ENCODE measurements around the gene ARHGAP15. TPM values are rescaled to one million over a fixed set of nuclear protein-coding genes. Genes with fewer than 3 reads are reported as not detected.
A peak's percentile ranks its signal among the peaks of the same experiment; 100 is the strongest.

The ARHGAP15 gene
- polyA plus RNA-seq, 3 donors = 3.0 to 3.3 (median 3.2) TPM

DNA sequence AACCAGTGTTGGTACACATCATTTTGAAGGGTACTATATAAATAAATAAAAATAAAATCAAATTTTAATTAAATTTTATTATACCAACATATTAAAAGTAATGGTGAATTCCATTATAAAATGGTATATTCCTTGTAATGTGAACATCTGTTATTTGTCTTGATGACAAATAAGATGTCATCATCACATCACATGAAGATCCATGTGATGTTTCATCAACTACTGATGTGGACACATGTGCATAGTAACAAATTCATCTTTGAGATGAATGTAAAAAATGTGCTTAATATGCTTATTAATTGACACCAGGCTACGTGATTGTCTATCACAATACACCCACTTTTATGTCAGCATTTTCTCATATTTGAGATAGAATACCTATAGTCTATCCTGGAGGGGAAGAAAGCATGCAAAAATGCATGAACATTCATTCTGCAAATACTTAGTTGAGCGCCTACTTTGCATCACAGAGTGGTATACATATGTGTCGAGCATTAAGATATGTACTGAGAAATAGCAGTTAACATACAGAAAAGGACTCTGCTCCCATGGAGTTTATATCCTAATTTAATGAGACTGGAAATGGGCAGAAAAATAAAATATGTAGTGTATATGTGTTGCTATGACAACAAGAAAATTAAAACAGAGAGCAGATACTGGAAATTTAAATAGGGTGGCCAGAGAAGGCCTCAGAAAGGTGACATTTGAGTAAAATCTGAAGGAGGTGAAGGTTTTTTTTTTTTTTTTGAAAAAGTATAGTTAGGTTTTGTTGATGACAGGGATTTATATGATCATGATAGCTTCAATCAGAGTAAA is 281.1 kb downstream of the ARHGAP15 start:
- no peak for DNase-seq (ENCODE audit: extremely low read depth in 1 of 11, low read depth in 9 of 11, low spot score in 4 of 11)

GRCh38 chr2:143415571-143415970 is 286.4 kb downstream of the ARHGAP15 start:
- DNase-seq (ENCODE audit: extremely low read depth in 1 of 11, low read depth in 9 of 11, low spot score in 4 of 11) = no peak

DNA sequence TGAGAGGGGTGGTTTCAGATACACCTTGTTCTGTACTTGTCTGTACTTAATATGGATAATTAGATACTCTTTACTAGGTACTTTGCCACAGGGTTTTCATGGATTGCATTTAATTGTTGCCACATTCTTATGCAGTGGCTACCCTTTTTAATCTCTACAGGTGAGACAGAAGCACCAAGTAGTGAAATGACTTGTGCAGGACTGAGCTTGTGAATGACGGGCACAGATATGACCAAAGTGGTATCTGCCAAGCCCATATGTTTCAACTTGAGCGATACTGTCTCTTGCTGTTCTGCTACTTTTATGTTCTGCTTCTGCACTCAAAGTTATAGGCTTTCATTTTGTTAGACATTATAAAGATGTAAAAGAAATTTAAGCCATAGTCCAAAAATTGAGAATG is 288.2 kb downstream of the ARHGAP15 start:
- no peak for DNase-seq (ENCODE audit: extremely low read depth in 1 of 11, low read depth in 9 of 11, low spot score in 4 of 11)

GRCh38 chr2:143420313-143420712 is 291.1 kb downstream of the ARHGAP15 start:
- no peak for DNase-seq (ENCODE audit: extremely low read depth in 1 of 11, low read depth in 9 of 11, low spot score in 4 of 11)

DNA sequence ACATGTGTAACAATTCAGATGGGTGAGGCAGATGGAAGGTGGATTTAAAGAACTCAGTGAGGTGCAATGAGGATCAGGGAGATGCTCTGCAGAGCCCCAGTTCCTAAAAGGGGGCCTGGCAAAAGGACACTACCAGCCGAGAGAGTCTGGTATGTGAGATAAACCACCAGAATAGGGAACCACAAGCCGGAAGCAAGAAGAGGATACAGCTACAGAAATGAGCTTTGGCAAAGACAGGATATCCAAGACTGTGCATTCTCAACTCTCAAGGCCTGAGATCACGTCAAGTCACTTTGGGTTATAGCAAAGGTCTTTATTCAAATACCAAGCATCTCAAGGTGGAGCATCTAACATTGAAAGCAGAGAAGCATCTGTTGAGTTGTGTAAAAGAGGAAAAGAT is 293.5 kb downstream of the ARHGAP15 start:
- DNase-seq (ENCODE audit: extremely low read depth in 1 of 11, low read depth in 9 of 11, low spot score in 4 of 11) = no peak

GRCh38 chr2:143425896-143426295 is 296.7 kb downstream of the ARHGAP15 start:
- no peak for DNase-seq (ENCODE audit: extremely low read depth in 1 of 11, low read depth in 9 of 11, low spot score in 4 of 11)

DNA sequence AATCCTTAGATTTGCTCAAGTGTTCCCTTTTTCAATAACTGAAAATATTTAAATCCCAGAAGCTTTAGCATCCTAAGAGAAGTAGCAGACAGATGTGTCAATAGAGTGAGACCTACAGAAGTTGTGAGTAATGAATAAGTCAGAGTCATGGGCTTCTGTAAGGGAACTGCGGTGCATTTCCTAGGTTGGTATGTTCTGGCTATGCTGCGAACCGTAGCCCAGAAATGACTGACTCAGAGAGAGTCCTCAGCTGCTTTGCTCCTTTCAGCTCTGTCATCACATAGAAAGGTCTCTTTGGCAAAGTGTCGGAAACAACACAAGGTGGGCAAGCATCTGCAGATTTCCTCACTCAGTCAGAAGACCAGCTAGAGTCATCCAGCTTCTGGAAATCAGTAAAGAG is 297.1 kb downstream of the ARHGAP15 start:
- DNase-seq (ENCODE audit: extremely low read depth in 1 of 11, low read depth in 9 of 11, low spot score in 4 of 11) = no peak

- DNase-seq (ENCODE audit: extremely low read depth in 1 of 11, low read depth in 9 of 11, low spot score in 4 of 11) = no peak
Observed at GRCh38 chr2:143428700-143429099, 299.5 kb downstream of the ARHGAP15 start.

GRCh38 chr2:143429932-143430679 is 300.9 kb downstream of the ARHGAP15 start:
- peak in 4 of 11 donors; percentile 12 to 50 (median 20) for DNase-seq (ENCODE audit: extremely low read depth in 1 of 11, low read depth in 9 of 11, low spot score in 4 of 11)

DNA sequence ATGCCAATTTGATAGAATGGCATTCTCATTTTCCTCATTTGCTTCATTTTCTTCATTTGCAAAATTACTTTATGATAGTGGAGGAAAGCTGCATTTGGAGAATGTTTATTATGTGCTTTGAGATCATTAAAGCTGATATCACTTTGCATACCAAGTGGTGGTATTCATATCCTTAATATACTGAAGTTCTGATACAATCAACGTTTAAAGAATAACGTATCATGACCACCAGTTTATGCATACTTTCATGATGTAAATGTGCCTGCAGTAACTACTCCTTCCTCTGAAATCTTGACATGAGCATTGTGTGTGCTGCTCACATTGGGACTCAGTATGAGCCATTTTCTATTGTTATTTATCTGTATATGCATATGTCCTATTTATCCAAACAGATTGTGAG is 302.1 kb downstream of the ARHGAP15 start:
- DNase-seq (ENCODE audit: extremely low read depth in 1 of 11, low read depth in 9 of 11, low spot score in 4 of 11) = no peak

GRCh38 chr2:143433251-143433650 is 304.0 kb downstream of the ARHGAP15 start:
- DNase-seq (ENCODE audit: extremely low read depth in 1 of 11, low read depth in 9 of 11, low spot score in 4 of 11) = peak in 8 of 11 donors; percentile 24 to 66 (median 44)

- no peak for DNase-seq (ENCODE audit: extremely low read depth in 1 of 11, low read depth in 9 of 11, low spot score in 4 of 11)
Observed at GRCh38 chr2:143433840-143434239, 304.6 kb downstream of the ARHGAP15 start.

GRCh38 chr2:143434445-143434844 is 305.2 kb downstream of the ARHGAP15 start:
- no peak for DNase-seq (ENCODE audit: extremely low read depth in 1 of 11, low read depth in 9 of 11, low spot score in 4 of 11)

- DNase-seq (ENCODE audit: extremely low read depth in 1 of 11, low read depth in 9 of 11, low spot score in 4 of 11) = no peak
Observed at GRCh38 chr2:143435131-143435530, 305.9 kb downstream of the ARHGAP15 start.

GRCh38 chr2:143436951-143437350 is 307.7 kb downstream of the ARHGAP15 start:
- DNase-seq (ENCODE audit: extremely low read depth in 1 of 11, low read depth in 9 of 11, low spot score in 4 of 11) = no peak

DNA sequence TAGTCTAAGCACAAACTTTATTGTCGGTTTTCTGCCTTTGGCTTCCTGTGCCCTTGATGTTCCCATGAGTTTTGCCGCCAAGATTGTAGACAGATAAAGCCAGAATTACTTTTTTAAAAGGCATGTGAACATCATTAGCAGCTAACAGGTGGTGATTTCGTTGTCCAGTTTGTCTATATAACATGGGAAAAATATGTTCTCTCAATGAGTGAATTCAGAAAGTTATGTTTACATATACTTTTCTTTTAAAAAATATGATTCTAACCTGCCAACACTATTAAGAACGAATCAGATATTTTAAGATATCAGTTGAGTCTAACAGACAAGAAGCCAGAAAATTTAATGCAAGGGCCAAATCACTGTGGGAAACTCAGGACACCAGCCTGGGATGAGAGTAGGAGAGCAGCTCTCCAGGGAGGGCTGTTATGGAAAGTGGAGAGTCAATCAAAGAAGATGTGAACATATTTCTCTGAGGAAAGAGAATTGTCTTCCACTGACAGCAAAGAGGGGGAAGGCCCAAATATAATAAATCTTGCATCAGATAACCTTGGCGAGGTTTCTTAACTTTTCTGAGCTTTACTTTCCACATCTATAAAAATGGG is 311.3 kb downstream of the ARHGAP15 start:
- DNase-seq (ENCODE audit: extremely low read depth in 1 of 11, low read depth in 9 of 11, low spot score in 4 of 11) = no peak

- DNase-seq (ENCODE audit: extremely low read depth in 1 of 11, low read depth in 9 of 11, low spot score in 4 of 11) = no peak
Observed at GRCh38 chr2:143442193-143442592, 313.0 kb downstream of the ARHGAP15 start.

DNA sequence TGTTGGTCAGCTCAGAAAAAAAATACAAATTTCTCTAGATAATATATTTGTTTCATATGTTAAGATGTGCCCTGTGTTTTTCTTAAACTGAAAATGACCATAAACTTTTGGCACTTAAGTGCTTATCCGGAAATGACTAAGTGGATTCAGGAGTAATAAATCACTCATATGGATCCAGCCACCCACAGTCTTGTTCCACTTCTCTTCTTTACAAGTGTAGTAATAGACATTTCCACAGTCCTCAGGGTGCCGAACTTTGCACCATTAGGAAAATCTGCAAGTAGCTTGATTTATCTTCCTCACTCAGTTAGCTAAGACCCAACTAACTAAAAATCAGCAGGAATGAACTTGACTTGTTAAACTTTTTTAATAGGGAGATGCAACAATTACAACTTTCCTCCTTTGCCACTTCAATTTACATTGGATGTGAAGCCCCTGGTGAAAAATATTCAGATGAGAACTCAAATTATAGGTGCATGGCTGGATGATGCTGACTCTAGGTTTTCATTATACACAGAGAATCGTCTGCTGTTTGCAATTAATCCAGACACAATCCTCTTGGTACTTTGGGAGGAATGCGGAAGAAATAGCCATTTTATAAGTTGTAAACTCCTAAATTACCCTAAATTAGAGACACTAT is 322.5 kb downstream of the ARHGAP15 start:
- DNase-seq (ENCODE audit: extremely low read depth in 1 of 11, low read depth in 9 of 11, low spot score in 4 of 11) = peak in 2 of 11 donors; percentile 18 to 29

DNA sequence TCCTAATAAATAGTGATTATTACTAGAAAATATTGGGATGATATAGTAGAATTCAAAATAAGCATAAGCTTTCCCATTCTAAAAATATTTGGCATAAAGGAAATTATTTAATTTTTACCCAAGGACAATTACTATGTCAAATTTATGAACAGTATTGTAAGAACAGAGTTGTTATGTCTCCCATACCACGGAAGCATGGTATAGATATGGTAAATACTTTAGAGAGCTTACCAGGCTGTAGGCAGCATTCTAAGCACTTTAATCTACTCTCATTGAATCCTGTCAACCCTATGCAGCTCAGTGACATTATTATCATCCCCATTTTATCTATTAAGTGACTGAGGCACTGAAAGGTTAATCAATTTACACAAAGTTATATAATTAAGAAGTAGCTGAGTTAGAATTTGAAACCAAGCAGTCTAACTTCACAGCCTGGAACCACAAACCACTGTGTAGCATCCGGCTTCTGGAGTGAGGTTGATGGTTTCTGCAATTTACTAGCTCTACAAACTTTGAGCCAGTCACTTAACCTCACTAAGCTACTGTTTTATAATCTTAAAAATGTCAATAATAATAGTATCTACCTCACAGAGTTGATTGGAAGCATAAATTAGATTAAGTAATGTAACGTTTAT is 323.7 kb downstream of the ARHGAP15 start:
- no peak for DNase-seq (ENCODE audit: extremely low read depth in 1 of 11, low read depth in 9 of 11, low spot score in 4 of 11)

All from renal cortex interstitium (tissue), 11 donors.